ENCODE results near the gene NALF2. TPM values are rescaled to one million over a fixed set of nuclear protein-coding genes. Genes with fewer than 3 reads are reported as not detected.

The NALF2 gene
- total and polyA plus RNA-seq, 2 donors (not counting 1 experiment from before 2014, with no cell fraction given) = not detected

DNA sequence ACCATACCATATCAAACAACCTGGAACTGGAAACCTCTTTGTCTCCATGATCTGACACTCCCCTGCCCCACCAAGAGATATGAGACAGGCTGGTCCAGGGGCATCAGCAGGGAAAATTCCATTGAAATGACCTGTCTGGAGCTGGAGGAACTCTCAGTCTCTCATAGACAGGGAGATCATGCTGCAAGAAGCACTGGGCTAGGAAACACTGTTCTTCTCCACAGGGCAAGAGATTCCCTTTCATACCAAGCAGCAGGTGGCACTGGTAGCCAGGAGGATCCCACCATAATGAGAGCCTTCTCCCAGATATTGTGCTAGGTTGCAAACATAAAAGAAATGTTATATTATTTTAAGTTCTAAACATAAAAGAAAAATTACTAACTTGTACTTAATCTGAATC lies 14.5 kb upstream of the NALF2 start:
- Histone ChIP-seq H3K4me1 (ENCODE audit: control insufficient read depth in 2 of 2, insufficient read depth in 2 of 2, low read length in 2 of 2) (no peaks in the 10 kb centered on the region), H3K4me2 (replicated peaks; ENCODE audit: low read depth, low read length, poor library complexity, severe bottlenecking) (no peak overlapping the region), H3K9ac (ENCODE audit: low read length) (no peak overlapping the region), H3K27ac (ENCODE audit: low read length in 2 of 2) (no peak overlapping the region), H3K79me2 (ENCODE audit: control insufficient read depth, insufficient read depth, low read length) (no peaks in the 10 kb centered on the region), H2AFZ (ENCODE audit: insufficient read depth, low read depth, low read length, poor library complexity, severe bottlenecking) (no peak overlapping the region), H3K9me3 (ENCODE audit: control extremely low read depth in 1 of 3, control insufficient read depth in 2 of 3, insufficient read depth in 1 of 3, low read length in 2 of 3) (no peaks in the 10 kb centered on the region), H4K20me1 (ENCODE audit: control insufficient read depth, insufficient read depth, low read length, poor library complexity, severe bottlenecking) (no peaks in the 10 kb centered on the region), H3K4me3 (ENCODE audit: control extremely low read depth in 1 of 5, extremely low read depth in 1 of 5, insufficient read depth in 1 of 5, low read depth in 2 of 5, low read length in 4 of 5) (no peak overlapping the region), H3K27me3 (replicated peaks in 1 of 4; ENCODE audit: control extremely low read depth in 1 of 4, control insufficient read depth in 3 of 4, insufficient read depth in 4 of 4, low read length in 3 of 4) (peaks cover 0 to 10% (median 0%) of the 10 kb centered on the region in 4 experiments), H3K36me3 (replicated peaks in 1 of 2; ENCODE audit: control extremely low read depth in 1 of 2, control insufficient read depth in 1 of 2, extremely low read depth in 1 of 2, insufficient read depth in 2 of 2, low read length in 1 of 2) (no peaks in the 10 kb centered on the region)
- H3K9me3 Mint-ChIP-seq (ENCODE audit: insufficient read depth) = no peaks in the 10 kb centered on the region
- ChIA-PET CTCF (no interaction called here), POLR2A (no interaction called here)
- ATAC-seq (ENCODE audit: low read depth) = no peak
- DNase-seq = no peak
- no peak overlapping the region for H3K4me3 Mint-ChIP-seq
- intact Hi-C loops (cut with micrococcal nuclease) = no loop called here
- no peak for TF ChIP-seq CTCF (IDR thresholded peaks at IDR 0.05)
- TF ChIP-seq EZH2 (IDR thresholded peaks at IDR 0.05; ENCODE audit: borderline replicate concordance, insufficient read depth, low read depth, low read length, poor library complexity, severe bottlenecking) = no peak
- H3K4me1 Mint-ChIP-seq = no peaks in the 10 kb centered on the region
- peaks cover 13% of the 10 kb centered on the region for H3K27me3 Mint-ChIP-seq
- no peak overlapping the region for H3K27ac Mint-ChIP-seq

GRCh38 chrX:69493193-69493592 lies 10.9 kb upstream of the NALF2 start:
- ChIA-PET CTCF (interaction anchor here (2.6 kb wide), 1 partner anchor 605 kb away, joined by 12 read pairs; no protein-coding TSS in a partner anchor), POLR2A (no interaction called here)
- Mint-ChIP-seq H3K9me3 (ENCODE audit: insufficient read depth) (no peaks in the 10 kb centered on the region), H3K27ac (no peak overlapping the region), H3K4me1 (no peaks in the 10 kb centered on the region), H3K4me3 (no peak overlapping the region), H3K27me3 (peaks cover 20% of the 10 kb centered on the region)
- peak; percentile 20 for DNase-seq
- Histone ChIP-seq H3K4me1 (ENCODE audit: control insufficient read depth in 2 of 2, insufficient read depth in 2 of 2, low read length in 2 of 2) (no peaks in the 10 kb centered on the region), H2AFZ (ENCODE audit: insufficient read depth, low read depth, low read length, poor library complexity, severe bottlenecking) (no peak overlapping the region), H3K27ac (ENCODE audit: low read length in 2 of 2) (no peak overlapping the region), H3K36me3 (replicated peaks in 1 of 2; ENCODE audit: control extremely low read depth in 1 of 2, control insufficient read depth in 1 of 2, extremely low read depth in 1 of 2, insufficient read depth in 2 of 2, low read length in 1 of 2) (no peaks in the 10 kb centered on the region), H3K27me3 (replicated peaks in 1 of 4; ENCODE audit: control extremely low read depth in 1 of 4, control insufficient read depth in 3 of 4, insufficient read depth in 4 of 4, low read length in 3 of 4) (peaks cover 0 to 6% (median 0%) of the 10 kb centered on the region in 4 experiments), H3K4me2 (replicated peaks; ENCODE audit: low read depth, low read length, poor library complexity, severe bottlenecking) (no peak overlapping the region), H3K79me2 (ENCODE audit: control insufficient read depth, insufficient read depth, low read length) (no peaks in the 10 kb centered on the region), H3K9me3 (ENCODE audit: control extremely low read depth in 1 of 3, control insufficient read depth in 2 of 3, insufficient read depth in 1 of 3, low read length in 2 of 3) (no peaks in the 10 kb centered on the region), H3K4me3 (ENCODE audit: control extremely low read depth in 1 of 5, extremely low read depth in 1 of 5, insufficient read depth in 1 of 5, low read depth in 2 of 5, low read length in 4 of 5) (no peak overlapping the region), H4K20me1 (ENCODE audit: control insufficient read depth, insufficient read depth, low read length, poor library complexity, severe bottlenecking) (no peaks in the 10 kb centered on the region), H3K9ac (ENCODE audit: low read length) (no peak overlapping the region)
- no peak for ATAC-seq (ENCODE audit: low read depth)
- TF ChIP-seq EZH2 (IDR thresholded peaks at IDR 0.05; ENCODE audit: borderline replicate concordance, insufficient read depth, low read depth, low read length, poor library complexity, severe bottlenecking) (no peak), CTCF (IDR thresholded peaks at IDR 0.05) (no peak)
- intact Hi-C loops (cut with micrococcal nuclease) = no loop called here
- WGBS (ENCODE audit: insufficient coverage) = 0% methylated on average over 1 of the region's 5 CpGs
